Erythroblast (primary cell): ENCODE measurements around the gene ARHGEF38.

ENCODE experiments used
- GATA1 ChIP-seq: IDR thresholded peaks from 2 replicates; pipeline ENCODE4 v1.6.1; 2011; ENCODE audit warnings: low read depth, mild to moderate bottlenecking, control low read depth, low read length, moderate library complexity
- POLR2A ChIP-seq: IDR thresholded peaks from 2 replicates; pipeline ENCODE4 v1.6.1; 2011; ENCODE audit warnings: mild to moderate bottlenecking, low read length

DNA sequence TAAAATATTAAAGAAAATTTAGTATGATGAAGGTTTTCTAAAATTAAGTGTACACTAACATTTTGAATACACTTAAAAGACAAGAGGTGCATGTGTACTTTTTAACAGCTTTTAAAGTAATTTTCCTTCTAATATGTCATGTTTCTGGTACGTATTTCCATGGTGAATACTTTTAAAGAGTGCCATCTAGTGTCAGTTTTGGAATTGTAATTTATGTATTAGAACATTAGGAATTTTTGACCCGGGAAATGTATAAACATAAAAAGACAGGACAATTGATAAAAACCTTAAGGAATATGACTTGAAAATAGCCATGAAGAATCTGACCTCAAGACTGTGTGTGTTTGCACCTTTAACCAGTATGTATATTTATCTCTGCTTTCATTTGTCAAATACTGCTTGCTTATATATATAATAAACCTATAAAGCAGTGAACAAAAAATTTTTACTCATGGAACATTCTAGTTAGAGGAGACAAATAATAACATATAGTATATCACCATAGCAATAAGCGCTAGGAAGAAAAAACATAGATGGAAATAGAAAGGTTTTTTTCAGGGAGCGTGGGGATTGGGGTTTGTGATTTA is 163.4 kb downstream of the ARHGEF38 start:
- no peak for TF ChIP-seq POLR2A
- no peak for TF ChIP-seq GATA1
